GM12878 (cell line): ENCODE measurements around the gene NEK11. TPM values are rescaled to one million over a fixed set of nuclear protein-coding genes. Genes with fewer than 3 reads are reported as not detected.

ENCODE experiments used
- ATAC-seq: fragments of 200-7000 bp; cut with Tn5 transposase; 3 replicates; pipeline ENCODE4 v1.9.1; 2020; ENCODE audit warnings: mild to moderate bottlenecking, moderate library complexity
- BruUV-seq: library from RNA; stranded (reverse); fragments of 400-500 nt; replicated peaks from 2 replicates; lab custom pipeline; 2021; lab: Mats Ljungman, UMichigan
- CTCF ChIA-PET: fragments of 300-600 bp; sonication (Branson Sonifier 250); formaldehyde crosslinking; extraction: SDS; loops from one replicate; lab custom pipeline; 2021; ENCODE audit warnings: inconsistent platforms; lab: Yijun Ruan, JAX
- POLR2A ChIA-PET: fragments of 350-600 bp; formaldehyde crosslinking; extraction: SDS; loops from one replicate; lab custom pipeline; 2021; ENCODE audit warnings: inconsistent platforms; lab: Charles Lee
- RAD21 ChIA-PET: fragments of 300-600 bp; sonication (Branson Sonifier 250); formaldehyde crosslinking; loops from one replicate; lab custom pipeline; 2023; ENCODE audit warnings: antibody characterized with exemption; ENCODE audit not compliant: unreplicated experiment; lab: Charles Lee
- SMC1A ChIA-PET: fragments of 300-600 bp; sonication (Branson Sonifier 250); formaldehyde crosslinking; loops from one replicate; lab custom pipeline; 2023; ENCODE audit not compliant: unreplicated experiment, uncharacterized antibody; lab: Charles Lee
- DNase-seq: peaks from one replicate; pipeline ENCODE4 v3.0.0-alpha.2; 2011; ENCODE audit warnings: low read depth, low spot score
- FAIRE-seq: peaks from 3 replicates; lab custom pipeline; 2011; peaks lifted over from hg19 to GRCh38; lab: Jason Lieb, UNC
- H2AFZ ChIP-seq: 2 replicates; pipeline ENCODE4 v1.6.0; 2011; ENCODE audit warnings: low read depth, low read length, control low read depth; ENCODE audit not compliant: control insufficient read depth
- H3K27ac ChIP-seq: 2 replicates; pipeline ENCODE4 v1.5.1; 2011; ENCODE audit warnings: control low read depth; ENCODE audit not compliant: control insufficient read depth, insufficient read depth
- H3K27me3 ChIP-seq, 2 experiments: replicated peaks in 1 of 2; 2 replicates each; pipeline versions ENCODE4 v1.6.0 to v1.6.1; 2011; ENCODE audit warnings: low read length in 1 of 2; ENCODE audit not compliant: control insufficient read depth in 2 of 2, insufficient read depth in 2 of 2
- H3K36me3 ChIP-seq, 2 experiments: 2 replicates each; pipeline ENCODE4 v1.5.1; 2011; ENCODE audit warnings: low read length in 1 of 2; ENCODE audit not compliant: control insufficient read depth in 2 of 2, insufficient read depth in 2 of 2
- H3K4me1 ChIP-seq: 2 replicates; pipeline ENCODE4 v1.6.1; 2011; ENCODE audit warnings: mild to moderate bottlenecking, low read length, moderate library complexity, mixed read lengths; ENCODE audit not compliant: control insufficient read depth, insufficient read depth
- H3K4me2 ChIP-seq: 2 replicates; pipeline ENCODE4 v1.6.0; 2011; ENCODE audit warnings: control low read depth; ENCODE audit not compliant: control insufficient read depth, insufficient read depth
- H3K4me3 ChIP-seq: fragments of 200-600 bp; sonication (generic); 2 replicates; pipeline ENCODE4 v1.5.1; 2016
- H3K79me2 ChIP-seq: 2 replicates; pipeline ENCODE4 v1.6.0; 2011; ENCODE audit warnings: low read length; ENCODE audit not compliant: control insufficient read depth, insufficient read depth
- H3K9ac ChIP-seq: 2 replicates; pipeline ENCODE4 v1.8.0; 2011; ENCODE audit warnings: low read length, control low read depth, mixed read lengths; ENCODE audit not compliant: control insufficient read depth, insufficient read depth
- H3K9me3 ChIP-seq: replicated peaks from 3 replicates; pipeline ENCODE4 v1.5.1; 2011; ENCODE audit warnings: mild to moderate bottlenecking, low read length; ENCODE audit not compliant: control insufficient read depth, insufficient read depth
- H4K20me1 ChIP-seq: 2 replicates; pipeline ENCODE4 v1.6.0; 2011; ENCODE audit not compliant: control insufficient read depth, insufficient read depth
- ASH2L ChIP-seq: fragments of 300-600, 200-600 bp; sonication (generic); IDR thresholded peaks from 2 replicates; pipeline ENCODE4 v1.6.1; 2017; ENCODE audit warnings: low read depth, mild to moderate bottlenecking, borderline replicate concordance
- CBX3 ChIP-seq: fragments of 200-600 bp; sonication (generic); IDR thresholded peaks from 2 replicates; pipeline ENCODE4 v1.6.1; 2016; ENCODE audit warnings: low read depth, borderline replicate concordance
- CHD2 ChIP-seq: IDR thresholded peaks from 2 replicates; pipeline ENCODE4 v1.6.1; 2011; ENCODE audit warnings: low read depth, low read length, improper control_type of control experiment, borderline replicate concordance
- GABPA ChIP-seq: IDR thresholded peaks from 2 replicates; pipeline ENCODE4 v1.6.1; 2014; ENCODE audit warnings: antibody characterized with exemption, low read depth, mild to moderate bottlenecking, inconsistent platforms
- HDAC6 ChIP-seq: fragments of 200-600 bp; sonication (generic); IDR thresholded peaks from one replicate; pipeline ENCODE4 v1.8.0; 2017; ENCODE audit warnings: antibody characterized with exemption; ENCODE audit not compliant: unreplicated experiment
- JUND ChIP-seq: IDR thresholded peaks from 2 replicates; pipeline ENCODE4 v1.6.1; 2012; ENCODE audit warnings: low read depth, mild to moderate bottlenecking, low read length, improper control_type of control experiment, moderate library complexity
- KDM1A ChIP-seq: fragments of 200-600 bp; sonication (generic); IDR thresholded peaks from 2 replicates; pipeline ENCODE4 v1.6.1; 2016; ENCODE audit warnings: borderline replicate concordance
- SIX5 ChIP-seq: IDR thresholded peaks from 2 replicates; pipeline ENCODE4 v1.6.1; 2011; ENCODE audit warnings: mild to moderate bottlenecking, low read depth, low read length, moderate library complexity; ENCODE audit not compliant: severe bottlenecking
- WGBS: methylation state at CpG from one replicate; pipeline ENCODE4 v1.1.6; 2016; ENCODE audit warnings: low lambda C conversion rate; ENCODE audit not compliant: insufficient replicate concordance, insufficient coverage; ENCODE audit errors: missing lambda C conversion rate; 5-methylcytosine and 5-hydroxymethylcytosine counted together
- in situ Hi-C: fragments of 300-500 bp; cut with MboI; formaldehyde crosslinking; loops from 9 replicates; pipeline ENCODE4 v1.14.3; 2018; ENCODE audit warnings: mixed read lengths
- intact Hi-C: fragments of 100-400 bp; cut with micrococcal nuclease; formaldehyde crosslinking; loops from one replicate; pipeline ENCODE4 v1.14.2; 2022; ENCODE audit not compliant: unreplicated experiment
- polyA plus RNA-seq, 11 experiments: library from polyadenylated mRNA; depleted of rRNA in 4 of 11; unstranded in 6 of 11; stranded (reverse) in 5 of 11; fragments of >200 nt; fragmentation: Nextera tagmentation in 4 of 11; fragmentation: Illumina TruSeq in 1 of 11; extraction: Ambion mirVana in 4 of 11; extraction: Trizol in 1 of 11; gene quantifications; 1 replicate in 1 of 11; 2 replicates in 10 of 11; pipeline versions ENCODE4 v1.2.1 to v1.2.3, GENCODE V29; 2011 to 2016; ENCODE audit warnings: inconsistent platforms in 2 of 11, missing spikeins in 2 of 11, low read depth in 1 of 11
- total RNA-seq, 4 experiments: library from RNA; depleted of rRNA in 3 of 4; stranded (reverse); fragments of >200 nt in 3 of 4; fragmentation: Illumina TruSeq in 1 of 4; extraction: Trizol in 1 of 4; gene quantifications; 2 replicates each; pipeline versions ENCODE4 v1.2.1 to v1.2.3, GENCODE V29; 2013 to 2021
- TF ChIP-seq, protein P1 (sequence below): IDR thresholded peaks from 2 replicates; pipeline ENCODE4 v1.6.1; 2011; ENCODE audit warnings: mild to moderate bottlenecking, low read depth, low read length, moderate library complexity; ENCODE audit not compliant: insufficient replicate concordance

The NEK11 gene
- total and polyA plus RNA-seq, 10 of the 15 experiments (the other 5 are each of a cell fraction or from before 2014, with no cell fraction given): 0.05 to 0.94 (median 0.36) TPM; not detected in 1

DNA sequence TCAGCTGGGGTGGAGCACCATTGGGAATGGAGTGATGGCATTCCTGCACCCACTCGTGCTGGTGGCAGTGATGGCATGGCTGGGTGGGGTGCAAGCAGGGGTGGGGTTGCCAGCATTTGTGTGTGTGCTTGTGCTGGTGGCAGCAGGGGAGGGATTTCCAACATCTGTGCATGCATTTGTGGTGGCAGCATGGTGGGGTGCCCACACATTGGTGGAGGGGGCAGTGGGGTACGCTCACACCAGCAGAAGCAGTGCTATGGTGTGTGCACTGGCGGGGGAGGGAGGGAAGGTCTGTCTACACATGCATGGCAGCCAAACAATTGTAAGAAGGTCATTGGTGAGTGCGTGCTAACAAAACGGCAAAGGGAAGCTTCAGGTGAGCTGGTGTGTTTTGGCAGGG is 278.2 kb downstream of the NEK11 start:
- FAIRE-seq (no peak), DNase-seq (no peak), ATAC-seq (no peak)
- ChIA-PET POLR2A (no interaction called here), SMC1A (no interaction called here), CTCF (no interaction called here), RAD21 (no interaction called here)
- in situ Hi-C loops: no loop called here
- no peak overlapping the region for H3K9ac ChIP-seq
- H4K20me1 ChIP-seq: no peaks in the 10 kb centered on the region
- no peaks in the 10 kb centered on the region for H3K27me3 ChIP-seq
- H3K36me3 ChIP-seq: no peaks in the 10 kb centered on the region
- no peaks in the 10 kb centered on the region for H3K79me2 ChIP-seq
- WGBS: 43% methylated on average over 5 of the region's 5 CpGs
- no peak overlapping the region for H3K27ac ChIP-seq
- no peak overlapping the region for H2AFZ ChIP-seq
- no peaks in the 10 kb centered on the region for H3K4me1 ChIP-seq
- no peak overlapping the region for H3K4me2 ChIP-seq
- TF ChIP-seq SIX5: no peak
- TF ChIP-seq CBX3: no peak
- no peak for TF ChIP-seq JUND
- no peak for TF ChIP-seq GABPA
- TF ChIP-seq, protein P1, sequence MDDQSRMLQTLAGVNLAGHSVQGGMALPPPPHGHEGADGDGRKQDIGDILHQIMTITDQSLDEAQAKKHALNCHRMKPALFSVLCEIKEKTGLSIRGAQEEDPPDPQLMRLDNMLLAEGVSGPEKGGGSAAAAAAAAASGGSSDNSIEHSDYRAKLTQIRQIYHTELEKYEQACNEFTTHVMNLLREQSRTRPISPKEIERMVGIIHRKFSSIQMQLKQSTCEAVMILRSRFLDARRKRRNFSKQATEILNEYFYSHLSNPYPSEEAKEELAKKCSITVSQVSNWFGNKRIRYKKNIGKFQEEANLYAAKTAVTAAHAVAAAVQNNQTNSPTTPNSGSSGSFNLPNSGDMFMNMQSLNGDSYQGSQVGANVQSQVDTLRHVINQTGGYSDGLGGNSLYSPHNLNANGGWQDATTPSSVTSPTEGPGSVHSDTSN: no peak
- TF ChIP-seq HDAC6: no peak
- TF ChIP-seq ASH2L: no peak
- no peak for TF ChIP-seq CHD2
- no peak for TF ChIP-seq KDM1A
- TF ChIP-seq, all 136 proteins: peak for 0
- intact Hi-C loops: no loop called here
- no TSS peak for BruUV-seq
- no peak overlapping the region for H3K4me3 ChIP-seq
- H3K9me3 ChIP-seq: no peaks in the 10 kb centered on the region
